Bronchus fibroblast of lung (primary cell): Measurements from ENCODE around the gene SNRNP27. TPM values are rescaled to one million over a fixed set of nuclear protein-coding genes. Genes with fewer than 3 reads are reported as not detected.

ENCODE experiments used
- total RNA-seq: library from RNA; depleted of rRNA; stranded (reverse); fragments of >200 nt; gene quantifications from 2 replicates; pipeline ENCODE4 v1.2.3, GENCODE V29; 2015

The SNRNP27 gene, protein sequence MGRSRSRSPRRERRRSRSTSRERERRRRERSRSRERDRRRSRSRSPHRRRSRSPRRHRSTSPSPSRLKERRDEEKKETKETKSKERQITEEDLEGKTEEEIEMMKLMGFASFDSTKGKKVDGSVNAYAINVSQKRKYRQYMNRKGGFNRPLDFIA
- total RNA-seq: 51.0 and 85.2 TPM in 2 replicates

DNA sequence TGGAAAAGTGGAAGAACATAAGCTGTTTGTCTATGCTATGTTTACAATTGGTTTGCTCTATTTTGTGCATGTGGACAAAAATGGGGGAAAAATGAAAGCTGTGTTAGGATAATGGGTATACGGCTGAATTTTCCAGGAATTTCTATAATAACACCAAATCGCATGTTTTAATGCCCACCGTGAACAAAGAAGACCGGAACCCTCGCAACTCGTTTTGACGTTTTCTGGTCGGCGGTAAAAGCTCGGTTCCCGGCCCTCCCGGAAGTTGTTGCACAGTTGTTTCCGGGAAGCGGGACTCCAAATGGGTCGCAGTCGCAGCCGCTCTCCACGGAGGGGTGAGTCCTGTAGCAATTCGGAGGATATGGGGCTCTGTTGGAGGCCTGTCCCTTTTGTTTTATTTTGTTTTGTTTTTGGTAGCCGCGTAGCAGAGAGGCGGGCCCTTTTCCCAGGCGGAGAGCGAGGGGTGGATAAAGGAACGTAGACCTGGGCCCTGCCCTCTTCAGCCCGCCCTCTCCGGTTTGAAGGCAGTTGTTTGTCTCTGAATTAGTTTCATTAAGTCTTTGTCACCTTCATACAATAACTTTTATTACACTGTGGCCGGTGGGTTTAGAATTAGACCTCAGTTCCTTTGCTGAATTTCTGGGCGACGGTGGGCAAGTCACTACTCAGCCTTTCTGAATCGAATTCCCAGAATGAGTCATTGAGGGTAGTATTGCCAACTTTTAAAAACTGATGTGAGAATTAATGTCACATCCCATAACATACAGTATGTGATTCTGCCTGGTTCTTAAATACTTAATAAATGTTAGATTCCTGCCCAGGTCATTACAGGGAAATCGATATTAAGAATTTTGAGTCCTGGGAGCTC lies at the start of gene SNRNP27:
Gene SNRNP27 (plus strand): TSS at position 273 of the 868 bp plus-strand sequence. CDS start 29 bp downstream, at position 302.

DNA sequence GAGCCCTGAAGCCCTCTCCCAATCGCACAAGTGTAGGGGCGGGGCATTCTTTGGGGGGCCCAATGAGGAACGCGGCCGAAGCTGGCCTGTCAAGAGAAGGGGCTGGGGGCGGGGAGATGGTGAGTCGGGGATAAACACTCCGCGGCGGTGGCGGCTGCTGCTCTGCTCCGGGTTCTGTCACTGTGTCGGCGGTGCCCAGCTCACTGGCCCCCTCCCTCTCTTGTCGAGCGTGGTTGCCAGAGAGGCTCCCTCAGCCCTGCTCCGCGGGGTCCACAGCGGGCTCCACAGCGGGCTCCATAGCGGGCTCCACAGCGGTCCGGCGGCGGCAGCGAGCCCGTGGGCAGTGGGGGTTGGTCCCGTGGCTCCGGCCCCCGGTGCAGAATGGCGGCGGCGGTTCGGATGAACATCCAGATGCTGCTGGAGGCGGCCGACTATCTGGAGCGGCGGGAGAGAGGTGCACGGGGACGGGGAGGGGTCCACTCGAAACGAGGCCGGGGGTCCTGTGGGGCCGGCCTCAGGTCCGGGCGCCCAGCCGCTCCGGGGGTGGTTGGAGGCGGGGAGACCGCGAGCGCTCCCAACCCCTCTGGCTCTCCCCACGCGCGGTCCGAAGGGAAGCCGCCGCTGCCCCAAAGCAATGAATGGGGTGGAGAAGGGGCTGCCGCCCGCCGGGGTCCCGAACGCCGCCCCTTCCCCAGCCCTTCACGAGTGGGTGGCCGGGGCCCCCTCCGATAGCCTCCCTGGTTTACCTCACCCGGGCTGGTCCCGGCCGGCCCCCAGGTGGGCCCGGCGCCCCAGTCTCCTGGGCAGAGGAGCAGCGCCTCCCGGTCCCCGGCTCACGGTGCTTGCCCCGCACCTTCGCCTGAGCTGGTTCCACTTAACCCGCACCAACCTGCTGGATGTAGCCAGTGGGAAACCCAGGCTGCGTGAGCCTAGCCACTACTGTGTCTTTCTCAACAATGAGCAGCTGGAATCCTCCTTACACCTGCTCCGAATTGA lies 21.5 kb downstream of the SNRNP27 start, which contains the start of gene MXD1:
Gene MXD1 (plus strand): TSS at position 160 of the 996 bp plus-strand sequence. CDS start 222 bp downstream, at position 382.

Other genes starting within 250 kb of the SNRNP27 start
- 28.8 and 29.3 TPM in 2 replicates for gene ANXA4, start 151.8 kb upstream of the SNRNP27 start, total RNA-seq
- 6.4 and 8.4 TPM in 2 replicates for gene GMCL1, start 64.3 kb upstream of the SNRNP27 start, total RNA-seq
- 1.3 and 2.2 TPM in 2 replicates for gene MXD1, start 21.2 kb downstream of the SNRNP27 start, total RNA-seq
- gene ASPRV1, start 67.7 kb downstream of the SNRNP27 start, total RNA-seq: 0.34 TPM in 1 of 2 replicates, not detected in the other
- gene PCBP1, start 193.5 kb downstream of the SNRNP27 start, total RNA-seq: 99.7 and 109 TPM in 2 replicates